Caco-2 (cell line): ENCODE measurements around the gene NAALADL2. TPM values are rescaled to one million over a fixed set of nuclear protein-coding genes. Genes with fewer than 3 reads are reported as not detected.

Experiments used
- BruUV-seq: library from RNA; stranded (reverse); fragments of 400-500 nt; replicated peaks from 2 replicates; lab custom pipeline; 2021; lab: Mats Ljungman, UMichigan
- CTCF ChIA-PET: fragments of 300-600 bp; sonication (Branson Sonifier 250); formaldehyde crosslinking; loops from one replicate; lab custom pipeline; 2022; ENCODE audit warnings: antibody characterized with exemption; lab: Charles Lee
- POLR2A ChIA-PET: fragments of 300-600 bp; sonication (Branson Sonifier 250); formaldehyde crosslinking; loops from one replicate; lab custom pipeline; 2022; ENCODE audit warnings: antibody characterized with exemption; lab: Charles Lee
- DNase-seq, 2 experiments: peaks; one replicate each; pipeline versions ENCODE4 v3.0.0 to v3.0.0-alpha.2; 2020 to 2022
- H3K27me3 ChIP-seq: replicated peaks from 2 replicates; pipeline ENCODE4 v1.6.0; 2011; ENCODE audit warnings: low read length; ENCODE audit not compliant: control insufficient read depth, insufficient read depth
- H3K36me3 ChIP-seq: 2 replicates; pipeline ENCODE4 v1.5.1; 2011; ENCODE audit warnings: low read length; ENCODE audit not compliant: control insufficient read depth, insufficient read depth
- H3K4me1 ChIP-seq: fragments of 250-450 bp; sonication (Bioruptor Pico); 2 replicates; pipeline ENCODE4 v1.5.1; 2020; ENCODE audit warnings: mild to moderate bottlenecking
- H3K4me3 ChIP-seq: 2 replicates; pipeline ENCODE4 v1.5.1; 2011; ENCODE audit warnings: low read depth, mild to moderate bottlenecking, control low read depth, low read length
- H3K9me3 ChIP-seq: fragments of 250-450 bp; sonication (Bioruptor Pico); 2 replicates; pipeline ENCODE4 v1.5.1; 2020; ENCODE audit warnings: mild to moderate bottlenecking, moderate library complexity
- H3K27ac Mint-ChIP-seq: one replicate; pipeline ENCODE4 v1.8.0; 2022; ENCODE audit warnings: mixed read lengths; ENCODE audit not compliant: unreplicated experiment
- H3K27me3 Mint-ChIP-seq: one replicate; pipeline ENCODE4 v1.8.0; 2022; ENCODE audit warnings: mixed read lengths; ENCODE audit not compliant: insufficient read depth, unreplicated experiment
- H3K36me3 Mint-ChIP-seq: one replicate; pipeline ENCODE4 v1.8.0; 2022; ENCODE audit warnings: mild to moderate bottlenecking, mixed read lengths; ENCODE audit not compliant: insufficient read depth, unreplicated experiment
- H3K4me1 Mint-ChIP-seq: one replicate; pipeline ENCODE4 v1.8.0; 2022; ENCODE audit warnings: low read depth, mixed read lengths; ENCODE audit not compliant: unreplicated experiment
- H3K4me3 Mint-ChIP-seq: one replicate; pipeline ENCODE4 v1.8.0; 2022; ENCODE audit warnings: mild to moderate bottlenecking, moderate library complexity, mixed read lengths; ENCODE audit not compliant: unreplicated experiment
- H3K9me3 Mint-ChIP-seq: one replicate; pipeline ENCODE4 v1.8.0; 2022; ENCODE audit warnings: mixed read lengths; ENCODE audit not compliant: unreplicated experiment
- CTCF ChIP-seq, 2 experiments: fragments of 200-600 bp in 1 of 2; IDR thresholded peaks; 1 replicate in 1 of 2; 2 replicates in 1 of 2; pipeline versions ENCODE4 v1.5.1 to v1.8.0; 2011 to 2022; ENCODE audit warnings: antibody characterized with exemption in 1 of 2, control low read depth in 1 of 2, inconsistent platforms in 1 of 2, low read depth in 1 of 2, low read length in 1 of 2, mild to moderate bottlenecking in 1 of 2, moderate library complexity in 1 of 2; ENCODE audit not compliant: insufficient read depth in 1 of 2, severe bottlenecking in 1 of 2, unreplicated experiment in 1 of 2
- intact Hi-C: fragments of 100-400 bp; cut with micrococcal nuclease; formaldehyde crosslinking; loops from one replicate; pipeline ENCODE4 v1.10.0; 2022; ENCODE audit not compliant: unreplicated experiment
- total RNA-seq: library from RNA; stranded (reverse); gene quantifications from 2 replicates; pipeline ENCODE4 v1.2.3, GENCODE V29; 2022

The NAALADL2 gene
- total RNA-seq, 1 experiment from 2014 or later = 4.4 TPM

- BruUV-seq = no TSS peak
- intact Hi-C loops = no loop called here
- POLR2A ChIA-PET = no interaction called here
These were observed 77.5 kb downstream of the NAALADL2 start for GRCh38 chr3:174936590-174936989.

GRCh38 chr3:174937478-174937877 lies 78.3 kb downstream of the NAALADL2 start:
- POLR2A ChIA-PET = no interaction called here
- intact Hi-C loops = no loop called here
- no peak overlapping the region for H3K4me3 Mint-ChIP-seq

More at GRCh38 chr3:174936590-174936989, 77.5 kb downstream of the NAALADL2 start:
- Mint-ChIP-seq H3K36me3 (no peaks in the 10 kb centered on the region), H3K4me3 (no peak overlapping the region), H3K4me1 (no peaks in the 10 kb centered on the region), H3K27me3 (peaks cover 4% of the 10 kb centered on the region), H3K9me3 (no peaks in the 10 kb centered on the region), H3K27ac (no peak overlapping the region)
- Histone ChIP-seq H3K27me3 (no peaks in the 10 kb centered on the region), H3K4me1 (no peaks in the 10 kb centered on the region), H3K9me3 (no peaks in the 10 kb centered on the region), H3K4me3 (no peak overlapping the region), H3K36me3 (no peaks in the 10 kb centered on the region)
- TF ChIP-seq CTCF (IDR thresholded peaks at IDR 0.05; ENCODE audit: insufficient read depth in 1 of 2, low read depth in 1 of 2, low read length in 1 of 2, severe bottlenecking in 1 of 2, unreplicated experiment in 1 of 2) = no peak
- DNase-seq = no peak
- CTCF ChIA-PET = no interaction called here

GRCh38 chr3:174938102-174938501 lies 79.0 kb downstream of the NAALADL2 start:
- CTCF ChIA-PET = no interaction called here
- H3K4me1 Mint-ChIP-seq = no peaks in the 10 kb centered on the region
- Histone ChIP-seq H3K4me3 (no peak overlapping the region), H3K36me3 (no peaks in the 10 kb centered on the region), H3K9me3 (no peaks in the 10 kb centered on the region), H3K4me1 (no peaks in the 10 kb centered on the region), H3K27me3 (no peaks in the 10 kb centered on the region)
- H3K4me3 Mint-ChIP-seq = no peak overlapping the region
- H3K36me3 Mint-ChIP-seq = no peaks in the 10 kb centered on the region
- H3K27ac Mint-ChIP-seq = no peak overlapping the region
- H3K27me3 Mint-ChIP-seq = peaks cover 4% of the 10 kb centered on the region
- intact Hi-C loops = no loop called here
- TF ChIP-seq CTCF (IDR thresholded peaks at IDR 0.05; ENCODE audit: insufficient read depth in 1 of 2, low read depth in 1 of 2, low read length in 1 of 2, severe bottlenecking in 1 of 2, unreplicated experiment in 1 of 2) = no peak
- POLR2A ChIA-PET = no interaction called here
- no peaks in the 10 kb centered on the region for H3K9me3 Mint-ChIP-seq
- no peak for DNase-seq
- BruUV-seq = no TSS peak

More at GRCh38 chr3:174937478-174937877, 78.3 kb downstream of the NAALADL2 start:
- Histone ChIP-seq H3K9me3 (no peaks in the 10 kb centered on the region), H3K4me3 (no peak overlapping the region), H3K36me3 (no peaks in the 10 kb centered on the region), H3K27me3 (no peaks in the 10 kb centered on the region), H3K4me1 (no peaks in the 10 kb centered on the region)
- Mint-ChIP-seq H3K27ac (no peak overlapping the region), H3K4me1 (no peaks in the 10 kb centered on the region), H3K9me3 (no peaks in the 10 kb centered on the region), H3K36me3 (no peaks in the 10 kb centered on the region), H3K27me3 (peaks cover 4% of the 10 kb centered on the region)
- DNase-seq = no peak
- no peak for TF ChIP-seq CTCF (IDR thresholded peaks at IDR 0.05; ENCODE audit: insufficient read depth in 1 of 2, low read depth in 1 of 2, low read length in 1 of 2, severe bottlenecking in 1 of 2, unreplicated experiment in 1 of 2)
- BruUV-seq = no TSS peak
- CTCF ChIA-PET = no interaction called here
